ENCODE data around the gene SHLD1.

DNA sequence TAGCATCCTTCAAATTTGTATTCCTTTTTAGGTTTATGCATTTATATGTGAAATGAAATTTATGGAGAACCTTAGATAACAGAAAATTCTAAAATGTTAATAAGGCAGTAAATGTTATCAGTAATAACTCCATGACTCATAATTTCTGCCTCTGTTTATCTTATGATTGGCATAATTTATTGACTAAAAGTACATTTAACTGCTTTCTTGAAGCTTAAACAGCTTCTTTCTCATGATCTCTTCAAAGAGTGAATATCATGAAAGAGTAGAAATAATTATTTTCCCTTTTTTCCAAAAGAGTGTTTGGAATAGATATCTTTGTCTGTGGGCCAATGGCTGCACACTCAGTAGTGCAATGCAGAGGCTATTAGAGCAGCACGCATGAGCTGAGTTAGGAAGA, 91.3 kb downstream of the SHLD1 start:
- TF ChIP-seq EZH2phosphoT487 (IDR thresholded peaks at IDR 0.05; ENCODE audit: insufficient read depth, low read depth) (no peak), EZH2 (IDR thresholded peaks at IDR 0.05; ENCODE audit: insufficient read depth, poor library complexity, severe bottlenecking) (no peak)

Measured in GM23248 (cell line).